ENCODE measurements around the gene SCN8A.

SCN8A gene

DNA sequence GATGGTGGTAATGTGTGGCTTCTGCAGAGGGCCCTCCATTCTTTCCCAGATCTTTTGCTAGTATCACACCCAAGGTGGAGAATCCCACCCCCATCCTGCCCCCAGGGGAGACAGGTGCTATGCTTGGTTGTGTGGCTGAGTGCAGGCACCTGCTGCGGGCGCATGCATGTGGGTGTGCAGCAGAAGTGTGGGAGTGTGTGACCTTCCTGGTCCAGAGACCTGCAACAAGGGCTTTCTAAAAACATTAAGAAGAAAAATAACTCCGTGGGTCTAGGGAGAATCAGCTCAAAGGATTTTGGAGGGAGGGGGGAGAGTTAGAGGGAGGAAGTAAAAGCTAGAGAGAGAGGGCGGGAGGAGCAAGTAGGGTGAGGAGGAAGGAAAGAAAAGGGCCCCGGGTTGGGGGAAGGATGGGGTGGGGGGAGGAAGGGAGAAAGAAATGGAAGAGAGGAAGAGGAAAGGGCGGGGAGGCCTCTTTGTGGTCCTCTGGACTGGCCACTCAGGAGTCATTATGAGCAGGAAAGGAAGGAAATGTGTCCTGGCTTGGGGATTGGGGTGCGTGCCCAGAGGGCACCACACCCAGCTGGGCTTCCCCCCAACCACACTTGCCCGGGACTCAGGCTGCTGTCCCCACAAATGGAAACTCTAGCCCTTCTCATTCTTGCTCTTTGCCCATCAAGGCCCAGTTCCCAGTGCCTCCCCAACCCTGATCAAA is 260.5 kb downstream of the SCN8A start:
- no peak for DNase-seq (ENCODE audit: low read depth)

DNA sequence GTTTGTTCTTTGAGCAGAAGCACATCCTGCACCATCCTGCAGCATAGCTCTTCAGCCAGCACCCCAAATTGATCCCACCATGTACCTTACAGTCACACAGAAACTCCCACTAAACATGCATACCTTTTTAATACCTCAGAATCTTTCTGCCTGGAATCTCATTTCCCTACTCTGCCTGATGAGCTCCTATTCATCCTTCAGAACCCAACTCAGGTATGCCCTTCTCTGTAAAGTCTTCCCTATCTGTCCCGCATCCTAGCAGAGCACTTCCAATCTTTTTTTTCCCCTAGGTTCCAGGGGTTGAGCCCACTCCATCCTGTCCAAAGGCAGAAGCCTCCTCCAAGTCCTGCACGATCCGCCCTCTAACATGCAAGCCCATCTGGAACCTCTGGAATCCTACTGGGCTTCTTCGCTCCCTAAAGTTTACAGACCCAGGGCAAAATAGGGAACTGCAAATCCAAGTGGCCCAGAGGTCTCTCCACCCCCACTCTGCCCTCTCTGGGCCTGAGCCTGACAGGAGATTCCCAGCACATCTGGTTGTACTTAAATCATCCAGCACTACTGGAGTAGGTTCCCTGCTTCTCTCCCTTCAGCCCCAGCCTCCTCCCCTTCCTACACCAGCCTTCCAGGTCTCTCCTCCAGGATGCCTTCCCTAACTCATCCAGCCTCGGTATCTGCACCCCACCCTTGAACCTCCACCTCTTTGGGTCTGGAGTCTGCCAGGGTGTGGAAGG is 261.5 kb downstream of the SCN8A start:
- DNase-seq (ENCODE audit: low read depth): peak; percentile 13

GRCh38 chr12:51855586-51856428 is 264.8 kb downstream of the SCN8A start:
- DNase-seq (ENCODE audit: low read depth): no peak

- DNase-seq (ENCODE audit: low read depth): no peak
Observed at GRCh38 chr12:51860986-51861385, 270.0 kb downstream of the SCN8A start.

Measured in fibroblast of the conjunctiva (primary cell).